Measurements from ENCODE around the gene RCHY1. TPM values are rescaled to one million over a fixed set of nuclear protein-coding genes. Genes with fewer than 3 reads are reported as not detected.

RCHY1 gene
- 13.4 and 33.4 TPM in 2 replicates for total RNA-seq (ENCODE audit: low replicate concordance)

DNA sequence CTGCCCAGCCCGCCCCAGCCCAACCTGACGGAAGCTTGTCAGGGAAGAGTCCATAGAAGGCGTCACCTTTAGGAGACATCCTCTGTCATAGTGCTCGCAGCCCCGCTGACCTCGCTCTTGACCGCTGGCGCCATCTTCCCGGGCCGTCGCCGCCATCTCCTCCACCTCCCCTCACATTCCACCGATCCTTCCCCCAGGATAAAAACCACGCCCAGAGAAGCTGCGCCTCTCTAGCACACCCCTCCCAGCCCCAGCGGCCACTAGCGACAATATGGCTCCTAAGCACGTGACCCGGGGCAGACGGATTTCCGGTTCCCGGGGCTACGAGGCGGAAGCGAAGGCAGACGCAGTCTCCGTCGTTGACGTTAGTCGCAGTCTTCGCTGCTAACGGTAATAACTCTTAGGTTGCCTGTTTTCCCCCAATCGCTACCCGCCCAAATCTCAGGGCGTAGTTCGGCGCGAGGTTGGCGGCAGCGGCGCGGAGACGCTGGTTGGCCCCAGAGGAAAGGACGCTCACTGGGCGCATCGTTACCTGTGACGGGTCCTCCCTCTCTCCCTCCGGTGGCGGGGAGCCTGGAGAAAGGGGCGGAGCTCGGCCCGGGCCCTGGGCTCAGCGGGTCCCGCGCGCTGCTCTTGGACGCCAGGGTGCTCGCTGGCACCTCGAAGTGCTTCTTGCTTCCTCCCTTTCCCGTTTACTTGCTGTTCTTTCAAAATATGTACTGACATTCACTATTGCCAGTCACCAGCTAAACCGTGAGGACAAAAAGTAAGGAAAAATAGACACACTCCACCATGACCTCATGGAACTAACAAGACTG, at the start of gene RCHY1, which contains the start of gene THAP6:
Gene RCHY1, minus strand, starts transcription at position 273 of the 818 bp plus-strand sequence. Its CDS starts 117 bp downstream, at position 156.
Gene THAP6, plus strand, starts transcription at position 343 of the 818 bp plus-strand sequence. CDS start 980 bp downstream, outside the sequence.
- Histone ChIP-seq H3K9me3 (ENCODE audit: low read depth) (no peaks in the 10 kb centered on the region), H3K9ac (peak within 1 kb of the TSS; percentile 55), H2AFZ (replicated peaks) (peak within 1 kb of the TSS; percentile 90), H3K4me2 (peak within 1 kb of the TSS; percentile 91), H3K36me3 (peaks cover 8% of the 10 kb centered on the region), H3K27me3 (no peaks in the 10 kb centered on the region), H3F3A (ENCODE audit: low read depth) (peaks cover 4% of the 10 kb centered on the region), H3K4me1 (peaks cover 14% of the 10 kb centered on the region), H3K4me3 (peak within 1 kb of the TSS; percentile 67), H3K79me2 (ENCODE audit: low read depth) (peaks cover 67% of the 10 kb centered on the region), H3K27ac (peak within 1 kb of the TSS; percentile 74), H4K20me1 (ENCODE audit: low read depth) (no peaks in the 10 kb centered on the region)
- peaks cover 20% of the 10 kb centered on the region for H3K4me1 Mint-ChIP-seq
- peaks cover 30% of the 10 kb centered on the region for H3K36me3 Mint-ChIP-seq
- peak within 1 kb of the TSS; percentile 93 for H3K4me3 Mint-ChIP-seq
- peaks cover 8% of the 10 kb centered on the region for H3K9me3 Mint-ChIP-seq
- no peaks in the 10 kb centered on the region for H3K27me3 Mint-ChIP-seq (ENCODE audit: insufficient read depth, low read depth)
- H3K27ac Mint-ChIP-seq: peak within 1 kb of the TSS; percentile 64
- peak; percentile 97 for DNase-seq (ENCODE audit: low spot score)
- TF ChIP-seq CTCF (IDR thresholded peaks at IDR 0.05): peak; percentile 12
- TF ChIP-seq EZH2phosphoT487 (IDR thresholded peaks at IDR 0.05): no peak
- no peak for TF ChIP-seq EZH2 (IDR thresholded peaks at IDR 0.05)

- H3K9me3 ChIP-seq (ENCODE audit: low read depth): no peaks in the 10 kb centered on the region
- H3K27ac ChIP-seq: no peak overlapping the region
- no peak overlapping the region for H3K4me2 ChIP-seq
- TF ChIP-seq EZH2 (IDR thresholded peaks at IDR 0.05) (no peak), EZH2phosphoT487 (IDR thresholded peaks at IDR 0.05) (no peak), CTCF (IDR thresholded peaks at IDR 0.05) (no peak)
- no peaks in the 10 kb centered on the region for H3K36me3 ChIP-seq
- no peaks in the 10 kb centered on the region for H3K79me2 ChIP-seq (ENCODE audit: low read depth)
- no peaks in the 10 kb centered on the region for H3F3A ChIP-seq (ENCODE audit: low read depth)
- Mint-ChIP-seq H3K4me1 (peaks cover 6% of the 10 kb centered on the region), H3K9me3 (no peaks in the 10 kb centered on the region), H3K4me3 (no peak overlapping the region), H3K36me3 (no peaks in the 10 kb centered on the region), H3K27ac (no peak overlapping the region), H3K27me3 (ENCODE audit: insufficient read depth, low read depth) (peaks cover 4% of the 10 kb centered on the region)
- H4K20me1 ChIP-seq (ENCODE audit: low read depth): no peaks in the 10 kb centered on the region
- peak; percentile 62 for DNase-seq (ENCODE audit: low spot score)
- H3K9ac ChIP-seq: no peak overlapping the region
- peak overlapping the region; percentile 81 for H2AFZ ChIP-seq (replicated peaks)
- H3K4me3 ChIP-seq: no peak overlapping the region
- H3K27me3 ChIP-seq: no peaks in the 10 kb centered on the region
- peaks cover 3% of the 10 kb centered on the region for H3K4me1 ChIP-seq
These were observed 47.6 kb upstream of the RCHY1 start for GRCh38 chr4:75561789-75562188.

DNA sequence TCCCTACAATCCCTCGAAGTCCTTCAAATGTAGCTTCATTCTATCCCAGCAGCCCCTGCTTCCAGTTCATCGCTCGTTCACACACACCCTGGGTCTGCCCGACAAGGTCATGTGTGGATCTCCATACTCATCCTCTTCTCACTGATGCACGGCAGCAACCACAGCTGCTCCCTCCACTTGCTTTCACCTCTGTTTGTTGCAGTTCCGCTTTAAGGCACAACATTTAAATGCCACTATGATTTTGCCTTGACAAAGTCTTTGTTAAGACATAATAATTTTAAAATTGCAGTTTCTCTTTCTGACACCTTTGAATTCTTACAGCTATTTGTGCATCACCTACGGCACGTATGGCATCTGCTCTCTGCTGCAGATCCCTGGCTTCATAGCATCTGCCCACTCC, 43.5 kb upstream of the RCHY1 start:
- H3K36me3 ChIP-seq: no peaks in the 10 kb centered on the region
- no peaks in the 10 kb centered on the region for H3K36me3 Mint-ChIP-seq
- H4K20me1 ChIP-seq (ENCODE audit: low read depth): no peaks in the 10 kb centered on the region
- TF ChIP-seq EZH2phosphoT487 (IDR thresholded peaks at IDR 0.05) (no peak), CTCF (IDR thresholded peaks at IDR 0.05) (no peak), EZH2 (IDR thresholded peaks at IDR 0.05) (no peak)
- H3K9me3 ChIP-seq (ENCODE audit: low read depth): no peaks in the 10 kb centered on the region
- no peak overlapping the region for H3K4me3 ChIP-seq
- no peaks in the 10 kb centered on the region for H3K79me2 ChIP-seq (ENCODE audit: low read depth)
- peaks cover 9% of the 10 kb centered on the region for H3K4me1 ChIP-seq
- H3K9me3 Mint-ChIP-seq: no peaks in the 10 kb centered on the region
- no peak overlapping the region for H2AFZ ChIP-seq (replicated peaks)
- DNase-seq (ENCODE audit: low spot score): no peak
- H3K4me3 Mint-ChIP-seq: no peak overlapping the region
- H3K27ac Mint-ChIP-seq: no peak overlapping the region
- H3K9ac ChIP-seq: no peak overlapping the region
- H3K27me3 Mint-ChIP-seq (ENCODE audit: insufficient read depth, low read depth): peaks cover 2% of the 10 kb centered on the region
- no peak overlapping the region for H3K27ac ChIP-seq
- H3K4me2 ChIP-seq: no peak overlapping the region
- H3K27me3 ChIP-seq: no peaks in the 10 kb centered on the region
- H3F3A ChIP-seq (ENCODE audit: low read depth): no peaks in the 10 kb centered on the region
- H3K4me1 Mint-ChIP-seq: peaks cover 23% of the 10 kb centered on the region

Measured in neural progenitor cell (in vitro differentiated cells).